ENCODE data around the gene CTRB2. TPM values are rescaled to one million over a fixed set of nuclear protein-coding genes. Genes with fewer than 3 reads are reported as not detected.

Gene CTRB2
- total and polyA plus RNA-seq, 4 donors: 9.1 to 19.0 (median 12.1) TPM

DNA sequence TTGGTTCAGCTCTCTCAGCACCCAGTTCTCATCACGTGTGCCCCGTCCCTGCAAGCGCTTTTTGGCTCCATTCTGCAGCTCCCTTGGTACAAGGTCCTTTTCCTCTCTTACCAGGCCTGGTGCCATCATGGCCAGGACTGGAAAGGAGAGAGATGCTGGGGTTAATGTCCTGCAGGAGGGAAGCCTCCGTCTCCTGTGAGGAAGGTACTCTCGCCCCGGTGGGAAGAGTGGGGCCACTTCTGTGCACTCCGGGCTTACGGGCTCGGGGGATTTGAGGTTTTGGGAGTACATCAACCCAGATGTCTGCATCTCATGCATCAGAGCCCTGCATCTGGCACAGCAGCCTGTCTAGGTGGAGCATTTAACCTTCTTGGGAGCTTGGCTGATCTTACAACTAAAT lies 10.1 kb downstream of the CTRB2 start:
- Histone ChIP-seq H3K4me1 (ENCODE audit: control insufficient read depth in 1 of 2, insufficient read depth in 2 of 2, low read length in 2 of 2) (no peaks in the 10 kb centered on the region), H3K4me3 (ENCODE audit: low read length in 2 of 2) (no peak overlapping the region), H3K9me3 (ENCODE audit: control insufficient read depth, low read length) (no peaks in the 10 kb centered on the region), H3K27me3 (ENCODE audit: control insufficient read depth in 1 of 2, insufficient read depth in 2 of 2, low read length in 1 of 2) (no peaks in the 10 kb centered on the region), H3K27ac (ENCODE audit: low read depth in 1 of 2, low read length in 2 of 2) (no peak overlapping the region), H3K36me3 (ENCODE audit: control insufficient read depth in 1 of 2, insufficient read depth in 2 of 2, low read length in 1 of 2) (no peaks in the 10 kb centered on the region)
- intact Hi-C loops (cut with DNase I): loop anchor here (5.0 to 10.0 kb wide), 4 partner anchors 270 to 568 kb away; no protein-coding TSS in a partner anchor
- DNase-seq (peak in 1 of 2 donors; percentile 38), ATAC-seq (ENCODE audit: low FRiP score) (no peak)
- WGBS, 2 donors: 69% methylated on average over 9 of the region's 9 CpGs

DNA sequence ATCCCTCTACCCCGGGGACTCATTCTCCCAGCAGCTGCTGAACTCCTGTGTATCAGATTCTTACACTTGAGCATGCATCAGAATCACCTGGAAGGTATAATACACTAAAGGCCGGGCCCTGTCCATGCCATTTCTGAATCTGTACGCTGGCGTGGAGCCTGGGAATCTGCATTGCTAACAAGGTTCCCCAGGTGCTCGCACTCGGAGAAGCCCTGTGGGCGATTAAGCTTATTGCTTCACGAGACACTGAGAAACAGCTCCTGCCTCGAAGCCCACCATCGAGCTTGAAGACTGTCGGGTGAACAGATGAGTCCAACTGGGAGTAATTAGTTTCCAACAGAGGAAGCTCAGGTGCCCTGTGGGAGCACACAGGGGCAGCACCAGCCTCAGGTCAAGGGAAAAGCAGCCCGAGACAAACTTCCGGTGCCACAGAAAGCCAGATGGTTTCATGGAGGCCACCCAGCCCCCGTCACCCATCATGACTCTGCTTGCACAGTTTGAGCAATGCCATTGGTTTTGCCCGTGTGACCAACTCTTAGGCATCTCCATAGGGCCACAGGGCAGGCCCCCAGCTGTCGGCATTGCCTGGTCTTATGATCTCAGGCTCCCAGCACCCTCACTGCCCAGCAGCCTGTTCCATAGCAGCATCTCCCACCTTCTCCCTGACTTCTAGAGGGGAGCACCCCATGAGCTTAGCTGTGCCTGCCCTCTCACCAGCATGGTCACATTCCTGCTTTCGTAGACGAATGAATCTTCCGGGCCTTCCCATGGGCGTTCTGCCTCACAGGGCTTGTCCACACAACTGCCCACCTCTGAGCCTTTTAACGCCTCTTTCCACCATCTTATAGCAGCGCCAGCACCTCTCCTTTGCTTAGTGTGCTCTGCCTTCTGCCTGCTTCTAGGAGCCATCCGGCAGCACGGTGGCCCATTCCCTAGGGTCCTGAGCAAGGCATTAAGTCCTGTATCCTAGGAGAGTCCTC lies 10.9 kb downstream of the CTRB2 start:
- intact Hi-C loops (cut with DNase I): loop anchor here (5.0 to 10.0 kb wide), 4 partner anchors 271 to 569 kb away; no protein-coding TSS in a partner anchor
- no peaks in the 10 kb centered on the region for H3K9me3 ChIP-seq (ENCODE audit: control insufficient read depth, low read length)
- H3K27me3 ChIP-seq (ENCODE audit: control insufficient read depth in 1 of 2, insufficient read depth in 2 of 2, low read length in 1 of 2): no peaks in the 10 kb centered on the region
- H3K36me3 ChIP-seq (ENCODE audit: control insufficient read depth in 1 of 2, insufficient read depth in 2 of 2, low read length in 1 of 2): no peaks in the 10 kb centered on the region
- 83 to 85% methylated on average over 24 of the region's 24 CpGs for WGBS, 2 donors
- no peaks in the 10 kb centered on the region for H3K4me1 ChIP-seq (ENCODE audit: control insufficient read depth in 1 of 2, insufficient read depth in 2 of 2, low read length in 2 of 2)
- ATAC-seq (ENCODE audit: low FRiP score) (no peak), DNase-seq (peak in 1 of 2 donors; percentile 64)
- no peak overlapping the region for H3K4me3 ChIP-seq (ENCODE audit: low read length in 2 of 2)
- H3K27ac ChIP-seq (ENCODE audit: low read depth in 1 of 2, low read length in 2 of 2): no peak overlapping the region

DNA sequence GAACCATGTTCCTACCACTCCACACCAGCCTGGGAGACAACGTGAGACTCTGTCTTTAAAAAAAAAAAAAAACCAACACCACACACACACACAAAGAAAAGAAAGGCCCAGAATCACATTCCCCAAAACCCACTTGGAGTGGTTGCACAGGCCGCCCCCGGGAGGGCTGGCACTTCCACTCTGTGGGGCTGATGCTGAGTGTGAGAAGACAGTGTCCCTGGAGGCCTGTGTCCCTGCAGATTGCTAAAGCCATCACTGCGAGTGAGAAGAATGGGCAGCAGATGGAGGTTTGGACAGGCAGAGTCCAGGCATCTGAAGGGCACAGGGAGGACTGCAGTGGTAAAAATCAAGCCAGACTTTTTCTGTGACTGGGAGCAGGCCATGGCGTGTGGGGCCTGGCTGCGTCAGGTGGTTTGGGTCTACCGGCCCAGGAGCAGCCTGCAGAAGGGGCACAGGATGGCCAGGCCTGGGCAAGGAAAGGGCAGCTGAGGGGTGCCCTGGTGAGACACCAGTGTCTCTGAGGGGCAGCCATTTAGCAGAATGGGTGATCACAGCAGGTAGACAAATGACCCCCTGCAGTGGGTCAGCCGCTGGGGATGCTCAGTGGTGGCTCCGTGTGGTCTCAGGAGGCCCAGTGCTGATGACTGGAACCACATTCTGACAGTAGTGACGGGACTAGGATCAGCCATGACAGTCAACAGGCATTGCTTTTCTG lies 13.1 kb downstream of the CTRB2 start:
- H3K27me3 ChIP-seq (ENCODE audit: control insufficient read depth in 1 of 2, insufficient read depth in 2 of 2, low read length in 1 of 2): no peaks in the 10 kb centered on the region
- intact Hi-C loops (cut with DNase I): loop anchor here in 1 of 2 donors (10.0 kb wide), 1 partner anchor 571 kb away; no protein-coding TSS in a partner anchor
- no peak overlapping the region for H3K4me3 ChIP-seq (ENCODE audit: low read length in 2 of 2)
- H3K9me3 ChIP-seq (ENCODE audit: control insufficient read depth, low read length): no peaks in the 10 kb centered on the region
- H3K27ac ChIP-seq (ENCODE audit: low read depth in 1 of 2, low read length in 2 of 2): no peak overlapping the region
- ATAC-seq (ENCODE audit: low FRiP score) (no peak), DNase-seq (peak in 1 of 2 donors; percentile 33)
- H3K4me1 ChIP-seq (ENCODE audit: control insufficient read depth in 1 of 2, insufficient read depth in 2 of 2, low read length in 2 of 2): no peaks in the 10 kb centered on the region
- no peaks in the 10 kb centered on the region for H3K36me3 ChIP-seq (ENCODE audit: control insufficient read depth in 1 of 2, insufficient read depth in 2 of 2, low read length in 1 of 2)
- 76 to 81% methylated on average over 10 of the region's 10 CpGs for WGBS, 2 donors

DNA sequence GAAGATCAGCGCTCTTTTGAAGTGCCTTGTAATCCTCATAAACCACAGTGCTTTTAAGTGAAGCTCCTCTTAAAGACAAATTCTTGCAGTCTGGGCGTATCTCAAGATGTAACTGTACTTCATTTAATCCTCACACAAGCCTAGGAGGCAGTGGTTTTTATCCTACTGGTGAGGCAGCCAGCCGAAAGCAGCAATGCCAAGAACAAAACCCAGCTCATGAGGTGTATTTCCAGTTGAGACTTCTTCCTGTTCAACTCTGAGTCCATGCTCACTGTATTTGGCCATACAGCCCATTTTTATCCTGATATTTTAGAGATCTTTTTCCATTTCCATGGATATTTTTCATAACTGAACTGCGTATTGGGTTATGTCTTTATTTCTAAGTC lies 13.7 kb downstream of the CTRB2 start:
- Histone ChIP-seq H3K27ac (ENCODE audit: low read depth in 1 of 2, low read length in 2 of 2) (no peak overlapping the region), H3K9me3 (ENCODE audit: control insufficient read depth, low read length) (no peaks in the 10 kb centered on the region), H3K4me1 (ENCODE audit: control insufficient read depth in 1 of 2, insufficient read depth in 2 of 2, low read length in 2 of 2) (no peaks in the 10 kb centered on the region), H3K36me3 (ENCODE audit: control insufficient read depth in 1 of 2, insufficient read depth in 2 of 2, low read length in 1 of 2) (no peaks in the 10 kb centered on the region), H3K4me3 (ENCODE audit: low read length in 2 of 2) (no peak overlapping the region), H3K27me3 (ENCODE audit: control insufficient read depth in 1 of 2, insufficient read depth in 2 of 2, low read length in 1 of 2) (no peaks in the 10 kb centered on the region)
- no peak for ATAC-seq (ENCODE audit: low FRiP score)
- intact Hi-C loops (cut with DNase I): loop anchor here in 1 of 2 donors (10.0 kb wide), 1 partner anchor 572 kb away; no protein-coding TSS in a partner anchor
- WGBS, 2 donors: 83% methylated on average over 4 of the region's 4 CpGs
- no peak for DNase-seq

DNA sequence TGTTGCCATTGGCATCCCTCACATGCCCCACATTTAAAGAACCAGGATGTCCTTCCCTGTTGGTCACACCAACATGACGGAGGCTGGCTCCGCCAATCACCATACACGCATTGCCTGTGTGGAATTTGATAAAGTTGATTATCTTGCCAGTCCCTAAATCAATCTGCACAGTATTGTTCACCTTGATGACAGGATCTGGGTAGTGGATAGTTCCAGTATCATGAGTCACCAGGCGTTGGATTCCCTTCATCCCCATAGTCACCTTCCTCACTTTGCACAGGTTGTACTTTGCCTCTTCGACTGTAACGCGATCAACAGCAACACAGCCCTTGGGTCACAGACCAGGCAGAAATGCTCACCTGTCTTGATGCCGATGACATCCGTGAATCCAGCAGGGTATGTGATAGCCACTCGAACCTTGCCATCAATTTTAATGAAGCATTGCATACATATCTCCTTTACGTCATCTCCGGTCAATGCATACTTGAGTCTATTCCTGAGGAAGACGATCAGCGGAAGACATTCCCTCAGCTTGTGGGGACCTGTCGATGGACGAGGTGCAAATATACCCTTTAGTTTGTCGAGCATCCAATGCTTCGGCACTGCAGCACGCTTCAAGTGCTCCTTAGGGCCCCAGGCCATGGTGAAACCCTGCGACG lies 14.2 kb downstream of the CTRB2 start:
- Histone ChIP-seq H3K9me3 (ENCODE audit: control insufficient read depth, low read length) (no peaks in the 10 kb centered on the region), H3K36me3 (ENCODE audit: control insufficient read depth in 1 of 2, insufficient read depth in 2 of 2, low read length in 1 of 2) (no peaks in the 10 kb centered on the region), H3K27ac (ENCODE audit: low read depth in 1 of 2, low read length in 2 of 2) (no peak overlapping the region), H3K4me3 (ENCODE audit: low read length in 2 of 2) (no peak overlapping the region), H3K27me3 (ENCODE audit: control insufficient read depth in 1 of 2, insufficient read depth in 2 of 2, low read length in 1 of 2) (no peaks in the 10 kb centered on the region), H3K4me1 (ENCODE audit: control insufficient read depth in 1 of 2, insufficient read depth in 2 of 2, low read length in 2 of 2) (no peaks in the 10 kb centered on the region)
- 94 to 95% methylated on average over 21 of the region's 21 CpGs for WGBS, 2 donors
- intact Hi-C loops (cut with DNase I): loop anchor here in 1 of 2 donors (10.0 kb wide), 1 partner anchor 572 kb away; no protein-coding TSS in a partner anchor
- no peak for ATAC-seq (ENCODE audit: low FRiP score)
- peak in 1 of 2 donors; percentile 61 for DNase-seq

DNA sequence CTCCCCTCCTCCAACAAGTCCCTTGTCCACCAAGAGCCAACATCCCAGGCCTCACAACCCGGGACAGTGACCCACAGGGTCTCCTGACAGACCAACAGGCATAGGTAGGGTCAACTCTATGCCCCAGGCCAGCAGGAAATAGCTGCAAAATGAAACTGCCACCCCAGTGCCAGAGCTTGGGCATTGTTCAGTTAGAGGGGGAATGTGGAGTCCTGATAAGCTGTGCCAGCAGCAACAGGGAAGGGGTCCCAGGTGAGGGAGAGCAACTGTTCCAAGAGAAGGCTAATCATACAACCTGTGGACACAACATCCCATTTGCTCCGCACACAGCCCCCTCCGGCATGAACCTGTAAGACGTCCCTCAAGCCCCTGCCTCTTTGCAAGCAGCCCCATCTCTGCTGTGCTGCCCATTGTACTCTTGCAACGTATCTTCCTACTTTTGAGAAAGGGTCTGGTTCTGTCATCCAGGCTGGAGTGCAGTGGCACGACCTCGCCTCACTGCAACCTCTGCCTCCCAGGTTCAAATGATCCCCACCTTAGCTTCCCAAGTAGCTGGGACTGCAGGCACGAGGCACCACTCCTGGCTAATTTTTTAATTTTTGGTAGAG lies 17.2 kb downstream of the CTRB2 start:
- intact Hi-C loops (cut with DNase I): loop anchor here in 1 of 2 donors (10.0 kb wide), 1 partner anchor 575 kb away; no protein-coding TSS in a partner anchor
- 80 to 83% methylated on average over 8 of the region's 8 CpGs for WGBS, 2 donors
- Histone ChIP-seq H3K9me3 (ENCODE audit: control insufficient read depth, low read length) (no peaks in the 10 kb centered on the region), H3K4me1 (ENCODE audit: control insufficient read depth in 1 of 2, insufficient read depth in 2 of 2, low read length in 2 of 2) (no peaks in the 10 kb centered on the region), H3K36me3 (ENCODE audit: control insufficient read depth in 1 of 2, insufficient read depth in 2 of 2, low read length in 1 of 2) (no peaks in the 10 kb centered on the region), H3K27ac (ENCODE audit: low read depth in 1 of 2, low read length in 2 of 2) (no peak overlapping the region), H3K4me3 (ENCODE audit: low read length in 2 of 2) (no peak overlapping the region), H3K27me3 (ENCODE audit: control insufficient read depth in 1 of 2, insufficient read depth in 2 of 2, low read length in 1 of 2) (no peaks in the 10 kb centered on the region)
- ATAC-seq (ENCODE audit: low FRiP score) (no peak), DNase-seq (peak in 1 of 2 donors; percentile 40)

DNA sequence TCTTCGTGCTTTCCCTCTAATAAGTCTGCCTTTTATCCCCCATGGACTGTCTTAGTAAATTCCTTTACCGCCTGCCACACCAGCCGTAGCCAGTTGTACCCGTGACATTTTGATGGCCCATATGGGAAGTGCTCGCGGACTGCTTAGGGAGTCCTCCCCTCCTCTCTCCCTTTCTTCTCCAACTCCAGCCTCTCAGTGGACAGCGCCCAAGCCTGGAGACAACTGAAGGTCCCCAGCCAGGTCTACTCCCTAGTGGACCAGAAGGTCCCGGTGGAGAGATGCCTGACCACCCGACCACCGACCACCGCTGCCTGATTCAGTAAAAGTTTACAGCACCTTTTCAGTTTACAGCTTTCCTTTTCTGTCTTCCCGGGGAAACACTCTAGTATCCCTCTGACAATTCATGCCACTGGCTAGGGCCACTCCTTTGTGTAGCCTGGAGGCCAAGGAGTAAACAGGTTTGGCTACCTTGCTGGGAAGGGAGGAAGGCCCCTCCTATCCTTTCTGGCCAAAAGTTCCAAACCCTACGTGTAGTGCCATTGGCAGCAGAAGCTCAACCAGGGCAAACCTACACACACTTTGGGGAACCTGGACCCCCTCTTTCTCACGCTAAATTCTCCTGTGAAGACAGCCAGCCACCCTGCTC lies 18.0 kb downstream of the CTRB2 start:
- WGBS, 2 donors: 86 to 87% methylated on average over 14 of the region's 14 CpGs
- Histone ChIP-seq H3K9me3 (ENCODE audit: control insufficient read depth, low read length) (no peaks in the 10 kb centered on the region), H3K4me1 (ENCODE audit: control insufficient read depth in 1 of 2, insufficient read depth in 2 of 2, low read length in 2 of 2) (no peaks in the 10 kb centered on the region), H3K4me3 (ENCODE audit: low read length in 2 of 2) (no peak overlapping the region), H3K27ac (ENCODE audit: low read depth in 1 of 2, low read length in 2 of 2) (no peak overlapping the region), H3K36me3 (ENCODE audit: control insufficient read depth in 1 of 2, insufficient read depth in 2 of 2, low read length in 1 of 2) (no peaks in the 10 kb centered on the region), H3K27me3 (ENCODE audit: control insufficient read depth in 1 of 2, insufficient read depth in 2 of 2, low read length in 1 of 2) (no peaks in the 10 kb centered on the region)
- DNase-seq (no peak), ATAC-seq (ENCODE audit: low FRiP score) (no peak)
- intact Hi-C loops (cut with DNase I): no loop called here

All from aorta (tissue), 5 donors.